WTC11 (cell line): ENCODE measurements around the gene RSL1D1.

Source experiments
- CBFB ChIP-seq: sonication (generic); formaldehyde crosslinking; IDR thresholded peaks from 2 replicates; pipeline ENCODE4 v1.8.1; 2022; ENCODE audit warnings: mild to moderate bottlenecking, low read depth, missing genetic modification reagents
- CTCF ChIP-seq: fragments of 200-600 bp; IDR thresholded peaks from 2 replicates; pipeline ENCODE4 v1.8.0; 2022; ENCODE audit warnings: antibody characterized with exemption
- ESRRA ChIP-seq: sonication (generic); formaldehyde crosslinking; IDR thresholded peaks from 2 replicates; pipeline ENCODE4 v1.8.1; 2022; ENCODE audit warnings: mild to moderate bottlenecking, missing genetic modification reagents, borderline replicate concordance
- FOXK1 ChIP-seq: sonication (generic); formaldehyde crosslinking; IDR thresholded peaks from 2 replicates; pipeline ENCODE4 v1.8.0; 2022; ENCODE audit warnings: mild to moderate bottlenecking, moderate library complexity, missing genetic modification reagents
- IRF2 ChIP-seq: sonication (generic); formaldehyde crosslinking; IDR thresholded peaks from 2 replicates; pipeline ENCODE4 v1.8.0; 2022; ENCODE audit warnings: low read depth, missing genetic modification reagents, borderline replicate concordance
- MXD4 ChIP-seq: fragments of 250-450 bp; sonication (Bioruptor Pico); IDR thresholded peaks from 2 replicates; pipeline ENCODE4 v1.8.0; 2021; ENCODE audit warnings: mild to moderate bottlenecking, moderate library complexity, borderline replicate concordance
- MYBL2 ChIP-seq: sonication (generic); formaldehyde crosslinking; IDR thresholded peaks from 2 replicates; pipeline ENCODE4 v1.8.1; 2023; ENCODE audit warnings: mild to moderate bottlenecking, moderate library complexity, missing genetic modification reagents
- NR1H2 ChIP-seq: sonication (generic); formaldehyde crosslinking; IDR thresholded peaks from 2 replicates; pipeline ENCODE4 v1.9.0; 2021; ENCODE audit warnings: mild to moderate bottlenecking, moderate library complexity, missing genetic modification reagents
- TEAD1 ChIP-seq: sonication (generic); formaldehyde crosslinking; IDR thresholded peaks from 2 replicates; pipeline ENCODE4 v1.8.0; 2022; ENCODE audit warnings: mild to moderate bottlenecking, missing genetic modification reagents
- USF1 ChIP-seq: sonication (generic); formaldehyde crosslinking; IDR thresholded peaks from 2 replicates; pipeline ENCODE4 v1.8.0; 2022; ENCODE audit warnings: mild to moderate bottlenecking, missing genetic modification reagents
- ZNF121 ChIP-seq: sonication (generic); formaldehyde crosslinking; IDR thresholded peaks from 2 replicates; pipeline ENCODE4 v1.8.0; 2023; ENCODE audit warnings: missing genetic modification reagents
- ZNF138 ChIP-seq: sonication (generic); formaldehyde crosslinking; conservative IDR thresholded peaks from 2 replicates; pipeline ENCODE4 v1.8.1; 2022; ENCODE audit warnings: mild to moderate bottlenecking, moderate library complexity, missing genetic modification reagents
- TF ChIP-seq, protein P1 (sequence below): sonication (generic); formaldehyde crosslinking; IDR thresholded peaks from 2 replicates; pipeline ENCODE4 v1.8.0; 2022; ENCODE audit warnings: mild to moderate bottlenecking, missing genetic modification reagents
- TF ChIP-seq, protein P2 (sequence below): sonication (generic); formaldehyde crosslinking; IDR thresholded peaks from 2 replicates; pipeline ENCODE4 v1.8.1; 2023; ENCODE audit warnings: mild to moderate bottlenecking, moderate library complexity, missing genetic modification reagents

DNA sequence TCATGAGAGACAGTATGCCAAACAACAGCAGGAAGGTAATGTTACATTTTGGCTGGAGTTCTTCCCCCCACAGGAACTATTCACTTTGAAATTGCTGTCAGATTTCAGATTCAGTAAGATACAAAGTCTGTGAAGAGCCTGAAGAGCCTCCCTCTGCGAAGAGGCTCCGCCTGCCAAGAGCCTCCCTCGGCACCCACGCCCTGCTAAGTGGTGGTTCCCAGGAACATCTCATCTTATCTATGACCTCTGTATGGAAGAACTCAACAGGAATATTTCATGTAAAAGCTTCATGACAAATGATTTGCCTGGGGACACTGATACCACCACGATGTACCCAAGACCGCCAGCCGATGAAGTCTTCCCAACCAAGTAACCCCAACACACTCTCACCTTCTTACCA is 57.5 kb downstream of the RSL1D1 start:
- TF ChIP-seq CTCF: no peak
- no peak for TF ChIP-seq USF1 (CRISPR knock-in tag)
- TF ChIP-seq IRF2 (CRISPR knock-in tag): no peak
- no peak for TF ChIP-seq ZNF138 (CRISPR knock-in tag)
- no peak for TF ChIP-seq TEAD1
- no peak for TF ChIP-seq CBFB (CRISPR knock-in tag)
- TF ChIP-seq, protein P1, sequence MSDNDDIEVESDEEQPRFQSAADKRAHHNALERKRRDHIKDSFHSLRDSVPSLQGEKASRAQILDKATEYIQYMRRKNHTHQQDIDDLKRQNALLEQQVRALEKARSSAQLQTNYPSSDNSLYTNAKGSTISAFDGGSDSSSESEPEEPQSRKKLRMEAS (CRISPR knock-in tag): no peak
- no peak for TF ChIP-seq ESRRA (CRISPR knock-in tag)
- no peak for TF ChIP-seq NR1H2
- TF ChIP-seq MYBL2: no peak
- no peak for TF ChIP-seq ZNF121 (CRISPR knock-in tag)
- no peak for TF ChIP-seq MXD4 (CRISPR knock-in tag)
- no peak for TF ChIP-seq FOXK1
- TF ChIP-seq, protein P2, sequence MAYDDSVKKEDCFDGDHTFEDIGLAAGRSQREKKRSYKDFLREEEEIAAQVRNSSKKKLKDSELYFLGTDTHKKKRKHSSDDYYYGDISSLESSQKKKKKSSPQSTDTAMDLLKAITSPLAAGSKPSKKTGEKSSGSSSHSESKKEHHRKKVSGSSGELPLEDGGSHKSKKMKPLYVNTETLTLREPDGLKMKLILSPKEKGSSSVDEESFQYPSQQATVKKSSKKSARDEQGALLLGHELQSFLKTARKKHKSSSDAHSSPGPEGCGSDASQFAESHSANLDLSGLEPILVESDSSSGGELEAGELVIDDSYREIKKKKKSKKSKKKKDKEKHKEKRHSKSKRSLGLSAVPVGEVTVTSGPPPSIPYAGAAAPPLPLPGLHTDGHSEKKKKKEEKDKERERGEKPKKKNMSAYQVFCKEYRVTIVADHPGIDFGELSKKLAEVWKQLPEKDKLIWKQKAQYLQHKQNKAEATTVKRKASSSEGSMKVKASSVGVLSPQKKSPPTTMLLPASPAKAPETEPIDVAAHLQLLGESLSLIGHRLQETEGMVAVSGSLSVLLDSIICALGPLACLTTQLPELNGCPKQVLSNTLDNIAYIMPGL (CRISPR knock-in tag): no peak
